Cardiac muscle cell (in vitro differentiated cells and primary cell): ENCODE measurements around the gene HOXB1. TPM values are rescaled to one million over a fixed set of nuclear protein-coding genes. Genes with fewer than 3 reads are reported as not detected.

ENCODE experiments used
- DNase-seq, 2 donors: peaks; one replicate each; pipeline versions ENCODE4 v3.0.0 to v3.0.0-alpha.2; 2010 to 2017; ENCODE audit warnings: low read depth in 1 of 2, low spot score in 1 of 2
- H3K27ac ChIP-seq: fragments of 200-600 bp; sonication (generic); 2 replicates; pipeline ENCODE4 v1.5.1; 2016
- H3K27me3 ChIP-seq: fragments of 200-600 bp; sonication (generic); 2 replicates; pipeline ENCODE4 v1.6.0; 2016; ENCODE audit warnings: control low read depth
- H3K36me3 ChIP-seq: fragments of 200-600 bp; sonication (generic); 2 replicates; pipeline ENCODE4 v1.5.1; 2016; ENCODE audit warnings: control low read depth
- H3K4me1 ChIP-seq: fragments of 200-600 bp; sonication (generic); 2 replicates; pipeline ENCODE4 v1.8.1; 2017; ENCODE audit warnings: low read depth, mild to moderate bottlenecking, mixed run types
- H3K4me3 ChIP-seq: fragments of 200-600 bp; sonication (generic); 2 replicates; pipeline ENCODE4 v1.5.1; 2016; ENCODE audit warnings: mild to moderate bottlenecking
- H3K9me3 ChIP-seq: fragments of 200-600 bp; sonication (generic); 2 replicates; pipeline ENCODE4 v1.5.1; 2017; ENCODE audit warnings: low read depth, mild to moderate bottlenecking, control low read depth
- CTCF ChIP-seq: IDR thresholded peaks from 2 replicates; pipeline ENCODE4 v1.5.1; 2012; ENCODE audit warnings: low read depth, mild to moderate bottlenecking, low read length
- polyA plus RNA-seq: library from polyadenylated mRNA; unstranded; fragments of >200 nt; fragmentation: Nextera tagmentation; extraction: Ambion mirVana; gene quantifications from 2 replicates; pipeline ENCODE4 v1.2.1, GENCODE V29; 2016
- total RNA-seq: library from RNA; depleted of rRNA; stranded (reverse); fragments of >200 nt; gene quantifications from 2 replicates; pipeline ENCODE4 v1.2.3, GENCODE V29; 2016

HOXB1 gene
- total and polyA plus RNA-seq, 2 experiments from 2014 or later: 6.6 to 9.1 TPM

GRCh38 chr17:48547808-48548522 is 17.2 kb upstream of the HOXB1 start:
- Histone ChIP-seq H3K36me3 (peaks cover 3% of the 10 kb centered on the region), H3K9me3 (no peaks in the 10 kb centered on the region), H3K4me1 (peaks cover 63% of the 10 kb centered on the region), H3K27me3 (peaks cover 30% of the 10 kb centered on the region), H3K4me3 (peak overlapping the region; percentile 90), H3K27ac (peak overlapping the region; percentile 98)
- no peak for TF ChIP-seq CTCF
- DNase-seq: peak in 1 of 2 donors; percentile 70

GRCh38 chr17:48546924-48547807 is 16.4 kb upstream of the HOXB1 start:
- no peak for TF ChIP-seq CTCF
- DNase-seq: peak in 1 of 2 donors; percentile 46
- Histone ChIP-seq H3K9me3 (no peaks in the 10 kb centered on the region), H3K36me3 (peaks cover 7% of the 10 kb centered on the region), H3K27ac (peak overlapping the region; percentile 98), H3K4me3 (peak overlapping the region; percentile 90), H3K27me3 (peaks cover 23% of the 10 kb centered on the region), H3K4me1 (peaks cover 55% of the 10 kb centered on the region)

- peak overlapping the region; percentile 98 for H3K27ac ChIP-seq
- H3K27me3 ChIP-seq: peaks cover 14% of the 10 kb centered on the region
- no peak for TF ChIP-seq CTCF
- H3K4me3 ChIP-seq: peak overlapping the region; percentile 90
- H3K4me1 ChIP-seq: peaks cover 49% of the 10 kb centered on the region
- DNase-seq: peak; percentile 56 to 86
- no peaks in the 10 kb centered on the region for H3K9me3 ChIP-seq
- H3K36me3 ChIP-seq: peaks cover 7% of the 10 kb centered on the region
These were observed 15.5 kb upstream of the HOXB1 start for GRCh38 chr17:48546137-48546923.

GRCh38 chr17:48545539-48545938 is 14.7 kb upstream of the HOXB1 start:
- H3K27me3 ChIP-seq: peaks cover 8% of the 10 kb centered on the region
- H3K27ac ChIP-seq: peak overlapping the region; percentile 98
- TF ChIP-seq CTCF: no peak
- peaks cover 53% of the 10 kb centered on the region for H3K4me1 ChIP-seq
- peak overlapping the region; percentile 90 for H3K4me3 ChIP-seq
- H3K9me3 ChIP-seq: no peaks in the 10 kb centered on the region
- peaks cover 7% of the 10 kb centered on the region for H3K36me3 ChIP-seq
- DNase-seq: no peak

- peaks cover 7% of the 10 kb centered on the region for H3K36me3 ChIP-seq
- peaks cover 54% of the 10 kb centered on the region for H3K4me1 ChIP-seq
- H3K27ac ChIP-seq: peak within 1 kb of the TSS; percentile 98
- no peaks in the 10 kb centered on the region for H3K9me3 ChIP-seq
- peaks cover 3% of the 10 kb centered on the region for H3K27me3 ChIP-seq
- no peak for TF ChIP-seq CTCF
- DNase-seq: peak; percentile 67
- peak within 1 kb of the TSS; percentile 90 for H3K4me3 ChIP-seq
These were observed 14.2 kb upstream of the HOXB1 start, which contains the start of gene HOXB2 for GRCh38 chr17:48545022-48545375. Gene HOXB2 (minus strand): TSS chr17:48545109. CDS start chr17:48544911, 198 bp downstream.
